Tibial artery (tissue), 4 donors: Measurements from ENCODE around the gene SLU7.

Experiments used
- DNase-seq, 2 donors: peaks; one replicate each; pipeline ENCODE4 v3.0.0-alpha.2; 2019
- H3K27ac ChIP-seq, 2 donors: fragments of 200-600 bp; sonication (generic) in 1 of 2; 1 replicate in 1 of 2; 2 replicates in 1 of 2; pipeline ENCODE4 v1.5.1; 2018 to 2019; ENCODE audit warnings: mild to moderate bottlenecking in 1 of 2
- H3K27me3 ChIP-seq, 2 donors: fragments of 200-600 bp; sonication (generic) in 1 of 2; one replicate each; pipeline versions ENCODE4 v1.5.1 to v1.6.0; 2016 to 2019
- H3K36me3 ChIP-seq, 3 donors: fragments of 200-600 bp; sonication (generic) in 2 of 3; one replicate each; pipeline ENCODE4 v1.5.1; 2016 to 2019; ENCODE audit warnings: mild to moderate bottlenecking in 2 of 3
- H3K4me1 ChIP-seq, 4 donors: fragments of 200-600 bp; sonication (generic) in 2 of 4; 1 replicate in 3 of 4; 2 replicates in 1 of 4; pipeline ENCODE4 v1.5.1; 2016 to 2019
- H3K4me3 ChIP-seq, 2 donors: fragments of 200-600 bp; sonication (generic) in 1 of 2; 1 replicate in 1 of 2; 2 replicates in 1 of 2; pipeline ENCODE4 v1.5.1; 2018 to 2019; ENCODE audit warnings: mild to moderate bottlenecking in 2 of 2
- H3K9me3 ChIP-seq, 3 donors: fragments of 200-600 bp; sonication (generic) in 1 of 3; one replicate each; pipeline ENCODE4 v1.5.1; 2016 to 2019
- CTCF ChIP-seq, 2 experiments: fragments of 200-600 bp in 1 of 2; fragments of 450-650 bp in 1 of 2; IDR thresholded peaks; one replicate each; pipeline ENCODE4 v1.5.1; 2017 to 2019; ENCODE audit warnings: antibody characterized with exemption in 2 of 2, mild to moderate bottlenecking in 1 of 2, moderate library complexity in 1 of 2
- intact Hi-C: fragments of 100-400 bp; cut with DNase I; formaldehyde crosslinking; loops from one replicate; pipeline ENCODE4 v1.15.0; 2023; ENCODE audit warnings: low total_unique reads

SLU7 gene

GRCh38 chr5:160384681-160385080 is 34.2 kb downstream of the SLU7 start:
- DNase-seq: no peak
- Histone ChIP-seq H3K27ac (no peak overlapping the region), H3K36me3 (peaks cover 0 to 9% (median 0%) of the 10 kb centered on the region in 3 donors), H3K9me3 (peaks cover 0 to 12% (median 12%) of the 10 kb centered on the region in 3 donors), H3K27me3 (no peaks in the 10 kb centered on the region), H3K4me3 (no peak overlapping the region), H3K4me1 (no peaks in the 10 kb centered on the region)
- intact Hi-C loops: loop anchor here (5.0 kb wide), 1 partner anchor 187 kb away; no protein-coding TSS in a partner anchor
- no peak for TF ChIP-seq CTCF (IDR thresholded peaks at IDR 0.05)

DNA sequence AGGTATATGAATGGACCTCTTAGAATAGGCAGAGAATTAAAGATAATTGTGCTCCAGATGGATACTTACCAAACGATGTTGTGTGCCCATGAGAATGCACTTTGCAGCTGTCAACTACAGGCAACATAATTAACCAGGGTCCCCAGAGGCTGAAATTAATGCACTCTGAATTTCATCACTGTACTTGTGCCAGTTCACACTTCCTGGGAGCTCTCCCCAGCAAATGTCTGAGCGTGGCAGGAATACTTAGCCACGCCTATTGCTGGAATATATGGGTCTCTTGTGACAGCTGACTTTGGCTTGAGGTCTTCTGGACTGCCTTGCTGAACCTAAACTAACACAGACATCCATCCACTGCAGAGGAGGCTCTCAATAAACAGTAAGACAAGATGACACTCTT is 36.5 kb downstream of the SLU7 start:
- no peak overlapping the region for H3K27ac ChIP-seq
- TF ChIP-seq CTCF (IDR thresholded peaks at IDR 0.05): no peak

DNA sequence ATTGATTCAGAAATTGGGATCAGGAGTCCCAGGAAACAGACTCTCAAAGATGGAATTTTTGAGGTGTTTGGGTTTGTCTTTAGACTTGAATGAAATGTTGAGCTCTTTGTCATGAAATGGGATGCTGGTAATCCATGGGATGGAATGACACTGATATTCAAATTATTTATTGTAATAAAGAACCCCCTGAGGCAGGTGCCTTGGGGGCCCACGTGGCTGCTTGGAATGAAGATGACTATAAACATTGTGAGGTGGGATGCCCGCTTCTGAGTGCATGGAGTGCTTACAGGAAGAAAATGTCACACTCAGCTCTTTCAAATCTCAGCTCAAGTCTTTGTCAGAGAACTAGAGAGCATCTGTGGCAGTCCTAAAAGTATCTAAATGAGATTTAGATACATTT is 38.8 kb downstream of the SLU7 start:
- no peaks in the 10 kb centered on the region for H3K27me3 ChIP-seq
- DNase-seq: no peak
- H3K4me3 ChIP-seq: no peak overlapping the region
- no peaks in the 10 kb centered on the region for H3K4me1 ChIP-seq
- H3K9me3 ChIP-seq: no peaks in the 10 kb centered on the region
- no peak for TF ChIP-seq CTCF (IDR thresholded peaks at IDR 0.05)
- H3K27ac ChIP-seq: no peak overlapping the region
- intact Hi-C loops: no loop called here
- no peaks in the 10 kb centered on the region for H3K36me3 ChIP-seq

More for the DNA sequence above, 36.5 kb downstream of the SLU7 start:
- no peak overlapping the region for H3K4me3 ChIP-seq
- intact Hi-C loops: no loop called here
- no peaks in the 10 kb centered on the region for H3K4me1 ChIP-seq
- DNase-seq: no peak
- H3K36me3 ChIP-seq: peaks cover 0 to 4% (median 0%) of the 10 kb centered on the region in 3 donors
- peaks cover 0 to 6% (median 4%) of the 10 kb centered on the region in 3 donors for H3K9me3 ChIP-seq
- no peaks in the 10 kb centered on the region for H3K27me3 ChIP-seq

GRCh38 chr5:160379511-160379910 is 39.4 kb downstream of the SLU7 start:
- no peaks in the 10 kb centered on the region for H3K9me3 ChIP-seq
- H3K27ac ChIP-seq: no peak overlapping the region
- H3K27me3 ChIP-seq: no peaks in the 10 kb centered on the region
- H3K4me1 ChIP-seq: no peaks in the 10 kb centered on the region
- H3K36me3 ChIP-seq: no peaks in the 10 kb centered on the region
- intact Hi-C loops: no loop called here
- TF ChIP-seq CTCF (IDR thresholded peaks at IDR 0.05): no peak
- DNase-seq: no peak
- H3K4me3 ChIP-seq: no peak overlapping the region

- Histone ChIP-seq H3K4me3 (no peak overlapping the region), H3K4me1 (no peaks in the 10 kb centered on the region), H3K27ac (no peak overlapping the region), H3K27me3 (no peaks in the 10 kb centered on the region), H3K36me3 (no peaks in the 10 kb centered on the region), H3K9me3 (no peaks in the 10 kb centered on the region)
- no peak for DNase-seq
- no peak for TF ChIP-seq CTCF (IDR thresholded peaks at IDR 0.05)
- intact Hi-C loops: no loop called here
These were observed 40.6 kb downstream of the SLU7 start for GRCh38 chr5:160378330-160378729.

DNA sequence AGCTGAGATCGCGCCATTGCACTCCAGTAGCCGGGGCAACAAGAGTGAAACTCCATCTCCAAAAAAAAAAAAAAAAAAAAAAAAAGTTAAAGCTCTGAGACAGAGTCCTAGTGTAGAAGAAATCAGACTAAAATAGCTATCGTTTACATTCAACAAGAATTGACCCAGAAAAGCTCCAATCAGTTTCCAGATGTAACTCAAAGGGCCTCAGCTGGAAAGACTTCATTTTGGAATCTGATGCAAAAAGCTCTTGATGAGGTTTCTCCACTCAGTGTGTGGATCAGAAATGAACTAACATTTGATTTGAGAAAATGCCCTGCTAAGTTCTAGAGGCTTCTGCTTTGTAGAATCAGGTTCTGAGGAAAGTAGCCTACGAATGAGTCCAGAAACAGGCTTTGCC is 41.2 kb downstream of the SLU7 start:
- Histone ChIP-seq H3K4me1 (no peaks in the 10 kb centered on the region), H3K36me3 (no peaks in the 10 kb centered on the region), H3K27me3 (no peaks in the 10 kb centered on the region), H3K9me3 (no peaks in the 10 kb centered on the region), H3K4me3 (no peak overlapping the region), H3K27ac (no peak overlapping the region)
- no peak for TF ChIP-seq CTCF (IDR thresholded peaks at IDR 0.05)
- no peak for DNase-seq
- intact Hi-C loops: no loop called here
